Liver (tissue), 9 donors: Measurements from ENCODE around the gene RALGPS1. TPM values are rescaled to one million over a fixed set of nuclear protein-coding genes. Genes with fewer than 3 reads are reported as not detected.

Experiments
- DNase-seq: peaks from one replicate; pipeline ENCODE4 v3.0.0-alpha.2; 2017; ENCODE audit warnings: low spot score
- H3K27ac ChIP-seq, 2 donors: one replicate each; pipeline ENCODE4 v1.7.0; 2013; ENCODE audit warnings: inconsistent platforms in 2 of 2, low read length in 2 of 2, control low read depth in 1 of 2, low read depth in 1 of 2, mild to moderate bottlenecking in 1 of 2
- H3K27me3 ChIP-seq, 4 donors: one replicate each; pipeline versions ENCODE4 v1.6.1 to v1.7.0; 2013; ENCODE audit warnings: low read length in 3 of 4, inconsistent platforms in 1 of 4, mild to moderate bottlenecking in 1 of 4, moderate library complexity in 1 of 4; ENCODE audit not compliant: control insufficient read depth in 4 of 4, insufficient read depth in 4 of 4
- H3K36me3 ChIP-seq, 4 donors: one replicate each; pipeline versions ENCODE4 v1.6.1 to v1.7.0; 2013; ENCODE audit warnings: low read length in 3 of 4, mild to moderate bottlenecking in 3 of 4, low read depth in 1 of 4, moderate library complexity in 1 of 4; ENCODE audit not compliant: control insufficient read depth in 4 of 4, insufficient read depth in 3 of 4
- H3K4me1 ChIP-seq, 4 donors: one replicate each; pipeline versions ENCODE4 v1.6.1 to v1.7.0; 2013; ENCODE audit warnings: low read length in 3 of 4, mild to moderate bottlenecking in 3 of 4, moderate library complexity in 1 of 4; ENCODE audit not compliant: control insufficient read depth in 4 of 4, insufficient read depth in 4 of 4
- H3K4me3 ChIP-seq, 3 donors: one replicate each; pipeline versions ENCODE4 v1.6.1 to v1.7.0; 2013; ENCODE audit warnings: low read length in 3 of 3, control low read depth in 1 of 3, low read depth in 1 of 3, mild to moderate bottlenecking in 1 of 3
- H3K9ac ChIP-seq, 2 donors: one replicate each; pipeline ENCODE4 v1.7.0; 2013; ENCODE audit warnings: low read length in 2 of 2, mild to moderate bottlenecking in 2 of 2, moderate library complexity in 2 of 2, control low read depth in 1 of 2, low read depth in 1 of 2
- H3K9me3 ChIP-seq, 4 donors: one replicate each; pipeline versions ENCODE4 v1.6.1 to v1.7.0; 2013; ENCODE audit warnings: low read length in 3 of 4; ENCODE audit not compliant: control insufficient read depth in 4 of 4
- EGR1 ChIP-seq, 2 donors: IDR thresholded peaks; 2 replicates each; pipeline ENCODE4 v1.6.1; 2016 to 2018; ENCODE audit warnings: antibody characterized with exemption in 2 of 2, low read depth in 2 of 2
- FOXA1 ChIP-seq: IDR thresholded peaks from 2 replicates; pipeline ENCODE4 v1.6.1; 2016; ENCODE audit warnings: antibody characterized with exemption
- FOXA2 ChIP-seq: IDR thresholded peaks from 2 replicates; pipeline ENCODE4 v1.6.1; 2016; ENCODE audit warnings: antibody characterized with exemption
- GABPA ChIP-seq, 2 donors: IDR thresholded peaks in 1 of 2; conservative IDR thresholded peaks in 1 of 2; 2 replicates each; pipeline ENCODE4 v1.6.1; 2016; ENCODE audit warnings: antibody characterized with exemption in 2 of 2, mild to moderate bottlenecking in 1 of 2, moderate library complexity in 1 of 2
- HNF4A ChIP-seq, 2 donors: conservative IDR thresholded peaks; 2 replicates each; pipeline ENCODE4 v1.6.1; 2016; ENCODE audit warnings: antibody characterized with exemption in 2 of 2, mild to moderate bottlenecking in 2 of 2
- HNF4G ChIP-seq: IDR thresholded peaks from 2 replicates; pipeline ENCODE4 v1.6.1; 2016; ENCODE audit warnings: antibody characterized with exemption
- NR2F2 ChIP-seq: IDR thresholded peaks from 2 replicates; pipeline ENCODE4 v1.6.1; 2016; ENCODE audit warnings: antibody characterized with exemption
- RAD21 ChIP-seq, 2 donors: IDR thresholded peaks; 2 replicates each; pipeline ENCODE4 v1.6.1; 2016; ENCODE audit warnings: antibody characterized with exemption in 2 of 2, mild to moderate bottlenecking in 2 of 2
- REST ChIP-seq: IDR thresholded peaks from 2 replicates; pipeline ENCODE4 v1.6.1; 2016; ENCODE audit warnings: antibody characterized with exemption, mild to moderate bottlenecking
- RXRA ChIP-seq, 2 donors: IDR thresholded peaks; 2 replicates each; pipeline ENCODE4 v1.6.1; 2017 to 2018; ENCODE audit warnings: antibody characterized with exemption in 2 of 2, mild to moderate bottlenecking in 1 of 2
- TAF1 ChIP-seq: conservative IDR thresholded peaks from 2 replicates; pipeline ENCODE4 v1.6.1; 2016; ENCODE audit warnings: antibody characterized with exemption, mild to moderate bottlenecking
- YY1 ChIP-seq: IDR thresholded peaks from 2 replicates; pipeline ENCODE4 v1.6.1; 2016; ENCODE audit warnings: antibody characterized with exemption, mild to moderate bottlenecking
- WGBS: extraction: QIAGEN DNeasy Blood & Tissue Kit; methylation state at CpG from one replicate; pipeline ENCODE4 v1.1.7; 2013; 5-methylcytosine and 5-hydroxymethylcytosine counted together
- polyA plus RNA-seq, 2 donors: library from polyadenylated mRNA; stranded (reverse) in 1 of 2; unstranded in 1 of 2; fragments of 200-250 nt in 1 of 2; fragments of >200 nt in 1 of 2; fragmentation: Nextera tagmentation in 1 of 2; extraction: Ambion mirVana in 1 of 2; gene quantifications; one replicate each; pipeline versions ENCODE4 v1.2.1 to v1.2.3, GENCODE V29; 2013 to 2015
- total RNA-seq, 2 donors: library from RNA; depleted of rRNA; stranded (reverse); fragments of >200 nt; gene quantifications; one replicate each; pipeline ENCODE4 v1.2.3, GENCODE V29; 2014
- TF ChIP-seq, protein P1 (sequence below): IDR thresholded peaks from 2 replicates; pipeline ENCODE4 v1.6.1; 2016; ENCODE audit warnings: antibody characterized with exemption
- TF ChIP-seq, protein P2 (sequence below): IDR thresholded peaks from 2 replicates; pipeline ENCODE4 v1.6.1; 2016; ENCODE audit warnings: antibody characterized with exemption
- TF ChIP-seq, protein P3 (sequence below): fragments of 150-350 bp; IDR thresholded peaks from 2 replicates; pipeline ENCODE4 v1.5.1; 2017; ENCODE audit warnings: improper control_type of control experiment, low read depth, low read length; ENCODE audit not compliant: missing input control
- TF ChIP-seq, protein P4 (sequence below): IDR thresholded peaks from 2 replicates; pipeline ENCODE4 v1.6.1; 2016; ENCODE audit warnings: antibody characterized with exemption
- donor health status: healthy.
- donor health status: healthy.
- donor health status: healthy.
- donor health status: healthy.
- donor health status: healthy.

RALGPS1 gene
- total and polyA plus RNA-seq, 4 donors: 1.4 to 2.7 (median 2.0) TPM

- TF ChIP-seq, protein P1, sequence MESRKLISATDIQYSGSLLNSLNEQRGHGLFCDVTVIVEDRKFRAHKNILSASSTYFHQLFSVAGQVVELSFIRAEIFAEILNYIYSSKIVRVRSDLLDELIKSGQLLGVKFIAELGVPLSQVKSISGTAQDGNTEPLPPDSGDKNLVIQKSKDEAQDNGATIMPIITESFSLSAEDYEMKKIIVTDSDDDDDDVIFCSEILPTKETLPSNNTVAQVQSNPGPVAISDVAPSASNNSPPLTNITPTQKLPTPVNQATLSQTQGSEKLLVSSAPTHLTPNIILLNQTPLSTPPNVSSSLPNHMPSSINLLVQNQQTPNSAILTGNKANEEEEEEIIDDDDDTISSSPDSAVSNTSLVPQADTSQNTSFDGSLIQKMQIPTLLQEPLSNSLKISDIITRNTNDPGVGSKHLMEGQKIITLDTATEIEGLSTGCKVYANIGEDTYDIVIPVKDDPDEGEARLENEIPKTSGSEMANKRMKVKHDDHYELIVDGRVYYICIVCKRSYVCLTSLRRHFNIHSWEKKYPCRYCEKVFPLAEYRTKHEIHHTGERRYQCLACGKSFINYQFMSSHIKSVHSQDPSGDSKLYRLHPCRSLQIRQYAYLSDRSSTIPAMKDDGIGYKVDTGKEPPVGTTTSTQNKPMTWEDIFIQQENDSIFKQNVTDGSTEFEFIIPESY: no peak
These were observed 38.1 kb upstream of the RALGPS1 start (continued) for GRCh38 chr9:126876531-126876930.

DNA sequence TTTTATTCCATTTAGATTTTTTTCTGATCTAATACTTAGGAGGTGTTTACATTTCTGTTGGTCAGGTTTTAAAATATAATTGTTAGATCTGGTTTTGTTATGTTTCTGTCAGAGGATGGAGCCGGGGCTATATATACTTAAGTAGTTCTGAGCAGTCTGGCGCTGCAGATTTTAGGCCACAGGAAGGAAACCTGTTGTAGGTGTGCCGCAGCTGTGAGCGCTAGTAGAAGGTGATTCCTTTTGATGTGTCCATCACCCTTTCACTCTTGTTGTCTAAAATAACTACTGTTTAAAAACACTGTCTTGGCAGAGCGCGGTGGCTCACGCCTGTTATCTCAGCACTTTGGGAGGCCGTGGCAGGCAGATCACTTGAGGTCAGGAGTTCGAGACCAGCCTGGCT, 37.2 kb upstream of the RALGPS1 start:
- no peaks in the 10 kb centered on the region for H3K9me3 ChIP-seq
- no peak for DNase-seq
- H3K36me3 ChIP-seq: peaks cover 5 to 19% (median 11%) of the 10 kb centered on the region in 4 donors
- TF ChIP-seq HNF4G: no peak
- no peak for TF ChIP-seq HNF4A (conservative IDR thresholded peaks at IDR 0.05)
- TF ChIP-seq GABPA (IDR thresholded peaks at IDR 0.05 in 1 of 2, conservative IDR thresholded peaks at IDR 0.05 in 1 of 2): no peak
- no peak for TF ChIP-seq FOXA2
- TF ChIP-seq RAD21 (IDR thresholded peaks at IDR 0.05): no peak
- TF ChIP-seq YY1: no peak
- no peak for TF ChIP-seq EGR1 (IDR thresholded peaks at IDR 0.05; ENCODE audit: low read depth in 2 of 2)
- no peak for TF ChIP-seq FOXA1
- no peak for TF ChIP-seq RXRA (IDR thresholded peaks at IDR 0.05)
- TF ChIP-seq, protein P1: no peak
- TF ChIP-seq, protein P2, sequence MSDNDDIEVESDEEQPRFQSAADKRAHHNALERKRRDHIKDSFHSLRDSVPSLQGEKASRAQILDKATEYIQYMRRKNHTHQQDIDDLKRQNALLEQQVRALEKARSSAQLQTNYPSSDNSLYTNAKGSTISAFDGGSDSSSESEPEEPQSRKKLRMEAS: no peak
- no peak for TF ChIP-seq TAF1
- TF ChIP-seq, protein P3, sequence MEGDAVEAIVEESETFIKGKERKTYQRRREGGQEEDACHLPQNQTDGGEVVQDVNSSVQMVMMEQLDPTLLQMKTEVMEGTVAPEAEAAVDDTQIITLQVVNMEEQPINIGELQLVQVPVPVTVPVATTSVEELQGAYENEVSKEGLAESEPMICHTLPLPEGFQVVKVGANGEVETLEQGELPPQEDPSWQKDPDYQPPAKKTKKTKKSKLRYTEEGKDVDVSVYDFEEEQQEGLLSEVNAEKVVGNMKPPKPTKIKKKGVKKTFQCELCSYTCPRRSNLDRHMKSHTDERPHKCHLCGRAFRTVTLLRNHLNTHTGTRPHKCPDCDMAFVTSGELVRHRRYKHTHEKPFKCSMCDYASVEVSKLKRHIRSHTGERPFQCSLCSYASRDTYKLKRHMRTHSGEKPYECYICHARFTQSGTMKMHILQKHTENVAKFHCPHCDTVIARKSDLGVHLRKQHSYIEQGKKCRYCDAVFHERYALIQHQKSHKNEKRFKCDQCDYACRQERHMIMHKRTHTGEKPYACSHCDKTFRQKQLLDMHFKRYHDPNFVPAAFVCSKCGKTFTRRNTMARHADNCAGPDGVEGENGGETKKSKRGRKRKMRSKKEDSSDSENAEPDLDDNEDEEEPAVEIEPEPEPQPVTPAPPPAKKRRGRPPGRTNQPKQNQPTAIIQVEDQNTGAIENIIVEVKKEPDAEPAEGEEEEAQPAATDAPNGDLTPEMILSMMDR: no peak
- TF ChIP-seq, protein P4, sequence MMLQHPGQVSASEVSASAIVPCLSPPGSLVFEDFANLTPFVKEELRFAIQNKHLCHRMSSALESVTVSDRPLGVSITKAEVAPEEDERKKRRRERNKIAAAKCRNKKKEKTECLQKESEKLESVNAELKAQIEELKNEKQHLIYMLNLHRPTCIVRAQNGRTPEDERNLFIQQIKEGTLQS: no peak
- TF ChIP-seq NR2F2: no peak
- no peak for TF ChIP-seq REST
- 92% methylated on average over 9 of the region's 9 CpGs for WGBS
- no peak overlapping the region for H3K4me3 ChIP-seq
- H3K27me3 ChIP-seq: no peaks in the 10 kb centered on the region
- H3K9ac ChIP-seq: no peak overlapping the region
- no peaks in the 10 kb centered on the region for H3K4me1 ChIP-seq
- no peak overlapping the region for H3K27ac ChIP-seq
